ENCODE measurements around the gene AANAT. TPM values are rescaled to one million over a fixed set of nuclear protein-coding genes. Genes with fewer than 3 reads are reported as not detected.

AANAT gene
- total RNA-seq, 2 donors from 2014 or later, result 0.78 TPM; not detected in 1

DNA sequence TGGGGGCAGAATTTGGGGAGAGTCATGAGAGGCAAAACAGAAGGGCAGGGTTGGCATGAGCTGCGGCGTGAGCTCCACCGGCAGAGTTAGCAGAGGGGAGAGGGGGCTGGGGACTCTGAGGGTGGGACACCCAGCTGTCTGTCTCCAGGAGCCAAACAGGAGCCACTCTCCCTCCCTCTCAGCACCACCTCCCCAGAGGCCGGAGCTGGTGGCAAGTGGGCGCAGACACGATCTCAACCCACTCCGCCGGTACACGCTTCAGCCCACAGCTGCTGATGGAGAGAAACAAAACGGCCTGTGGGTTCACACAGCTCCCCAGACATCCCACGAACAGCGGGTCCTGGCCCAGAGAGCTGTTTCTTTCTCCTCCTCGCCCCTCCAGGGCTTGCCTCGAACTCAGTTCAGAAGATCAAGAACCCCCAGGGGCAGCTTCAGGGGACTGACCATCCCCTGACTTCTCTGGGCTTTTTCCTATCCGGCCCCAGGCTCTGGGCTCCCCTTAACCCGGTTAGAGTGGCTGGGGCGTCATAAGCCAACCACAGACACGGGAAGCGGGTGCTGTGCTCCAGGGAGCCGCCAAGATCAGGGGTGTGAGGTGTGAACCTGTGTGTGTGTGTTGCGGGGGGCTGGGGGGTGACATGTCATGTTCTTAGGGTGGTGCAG is 26.2 kb downstream of the AANAT start:
- Mint-ChIP-seq H3K36me3 (no peaks in the 10 kb centered on the region), H3K4me3 (peak overlapping the region; percentile 97), H3K4me1 (ENCODE audit: low read depth in 2 of 2) (peaks cover 52 to 72% of the 10 kb centered on the region in 2 donors), H3K27ac (peak overlapping the region; percentile 100), H3K9me3 (no peaks in the 10 kb centered on the region), H3K27me3 (no peaks in the 10 kb centered on the region)
- peak; percentile 85 for DNase-seq (ENCODE audit: low spot score)
- peak; percentile 45 to 52 for ATAC-seq

DNA sequence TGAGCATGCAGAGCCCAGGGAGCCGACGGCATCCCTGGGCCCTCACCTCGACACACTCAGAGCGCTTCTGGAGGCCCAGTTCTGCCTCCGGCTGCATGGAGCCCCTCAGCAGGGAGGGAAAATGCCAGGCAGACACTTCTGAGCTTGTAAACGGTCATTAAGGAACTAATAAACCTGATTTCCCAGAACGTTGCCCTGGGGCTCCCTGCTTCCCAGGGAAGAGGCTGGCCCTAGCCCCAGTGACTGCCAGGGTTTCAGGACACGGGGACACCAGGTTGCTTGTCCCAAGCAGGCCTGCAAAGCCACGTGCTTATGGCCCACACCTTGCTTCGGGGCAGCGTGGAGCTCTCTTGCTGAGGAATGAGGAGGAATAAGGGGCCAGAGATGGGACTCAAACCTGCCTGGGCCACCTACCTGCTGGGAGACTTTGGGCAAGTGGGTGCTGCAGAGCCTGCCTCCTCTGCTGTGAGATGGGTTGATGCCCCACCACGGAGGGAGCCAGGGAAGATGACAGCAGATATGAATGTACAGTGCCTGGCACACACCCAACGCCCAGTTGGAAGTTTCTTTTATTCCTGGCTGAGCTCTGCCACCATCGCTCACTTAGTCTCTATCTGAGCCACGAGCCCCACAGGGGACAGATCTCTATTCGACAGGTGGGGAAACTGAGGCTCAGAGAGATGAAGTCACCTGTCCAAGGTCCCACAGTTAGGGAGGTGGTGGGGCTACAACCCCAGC is 28.4 kb downstream of the AANAT start:
- Mint-ChIP-seq H3K4me3 (peak overlapping the region; percentile 93), H3K9me3 (no peaks in the 10 kb centered on the region), H3K36me3 (no peaks in the 10 kb centered on the region), H3K27me3 (no peaks in the 10 kb centered on the region), H3K27ac (peak overlapping the region; percentile 100), H3K4me1 (ENCODE audit: low read depth in 2 of 2) (peaks cover 68 to 72% of the 10 kb centered on the region in 2 donors)
- DNase-seq (ENCODE audit: low spot score) (no peak), ATAC-seq (no peak)

DNA sequence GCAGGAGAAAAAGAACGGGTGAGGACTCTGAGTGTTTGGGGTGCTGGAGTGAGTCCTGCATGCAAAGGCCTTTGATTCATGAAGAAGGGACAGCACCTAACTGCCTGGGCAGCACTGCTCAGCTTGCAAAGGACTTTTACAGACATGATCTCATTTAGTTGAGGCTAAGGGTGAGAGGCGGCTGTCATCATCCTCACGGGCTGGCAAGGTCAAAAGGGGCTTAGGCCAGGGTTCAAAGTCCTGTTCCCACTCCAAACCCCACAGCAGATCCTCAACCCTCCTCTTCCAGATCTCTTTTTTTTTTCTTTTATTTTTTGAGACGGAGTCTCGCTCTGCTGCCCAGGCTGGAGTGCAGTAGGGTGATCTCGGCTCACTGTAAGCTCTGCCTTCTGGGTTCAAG is 29.1 kb downstream of the AANAT start:
- ATAC-seq, result no peak
- Mint-ChIP-seq H3K4me1 (ENCODE audit: low read depth in 2 of 2) (peaks cover 70 to 71% of the 10 kb centered on the region in 2 donors), H3K4me3 (peak overlapping the region; percentile 93), H3K9me3 (no peaks in the 10 kb centered on the region), H3K27me3 (no peaks in the 10 kb centered on the region), H3K27ac (peak overlapping the region; percentile 100), H3K36me3 (no peaks in the 10 kb centered on the region)
- no peak for DNase-seq (ENCODE audit: low spot score)

DNA sequence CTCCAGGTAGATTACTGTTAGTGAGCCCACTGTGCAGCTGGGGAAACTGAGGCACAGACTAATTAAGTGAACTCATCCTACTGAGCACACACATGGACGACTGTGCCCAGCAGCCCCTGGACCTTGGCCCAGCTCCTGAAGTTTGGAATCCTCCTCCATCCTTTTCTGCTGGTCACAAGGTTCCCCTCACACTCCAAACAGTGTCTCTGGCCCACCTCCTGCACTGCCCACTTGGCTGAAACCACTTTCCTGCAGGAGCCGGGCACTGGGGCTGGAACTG is 30.2 kb downstream of the AANAT start:
- Mint-ChIP-seq H3K27ac (peak overlapping the region; percentile 100), H3K4me3 (peak overlapping the region; percentile 93), H3K9me3 (no peaks in the 10 kb centered on the region), H3K27me3 (no peaks in the 10 kb centered on the region), H3K36me3 (no peaks in the 10 kb centered on the region), H3K4me1 (ENCODE audit: low read depth in 2 of 2) (peaks cover 67 to 71% of the 10 kb centered on the region in 2 donors)
- no peak for DNase-seq (ENCODE audit: low spot score)
- no peak for ATAC-seq

DNA sequence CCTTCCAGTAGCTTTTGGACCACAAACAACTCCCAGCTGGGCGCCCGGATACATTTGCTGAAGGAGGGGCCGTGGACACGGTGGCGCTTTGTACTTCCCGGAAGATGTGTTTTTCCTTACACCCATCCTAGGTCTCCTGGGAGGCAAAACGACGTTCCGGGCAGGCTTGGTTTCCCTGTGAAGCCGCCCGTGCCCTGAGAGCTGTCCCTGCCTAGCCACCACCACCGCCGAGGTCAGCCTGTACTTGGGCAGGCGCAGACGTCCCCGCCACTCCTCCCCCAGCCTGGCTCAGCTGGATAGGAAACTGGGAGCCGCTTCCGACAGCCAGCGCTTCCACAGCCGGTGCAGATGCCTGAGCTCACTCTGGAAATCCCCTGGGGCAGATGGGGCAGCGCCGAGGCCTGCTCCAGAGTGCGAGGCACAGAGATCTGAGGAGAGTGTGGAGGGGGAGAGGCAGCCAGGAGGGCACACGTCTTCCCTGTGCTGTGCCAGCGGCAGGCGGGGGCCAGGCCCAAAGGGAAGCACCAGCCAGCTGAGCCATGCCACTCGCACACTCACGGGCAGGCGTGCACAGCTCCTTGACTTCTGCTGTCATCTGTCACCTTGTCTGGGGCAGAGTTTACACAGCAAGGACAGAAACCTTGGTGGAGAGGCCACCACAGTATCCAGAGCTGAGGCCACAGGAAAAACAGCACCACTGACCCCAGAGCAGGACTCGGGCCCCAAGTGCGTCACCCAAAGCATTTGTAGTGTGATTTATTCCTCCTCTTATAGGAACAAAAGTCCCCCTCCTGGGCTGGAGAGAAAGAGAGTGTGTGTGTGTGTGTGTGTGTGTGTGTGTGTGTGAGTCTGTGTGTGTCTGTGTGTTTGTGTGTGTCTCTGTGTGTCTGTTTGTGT is 30.8 kb downstream of the AANAT start:
- DNase-seq (ENCODE audit: low spot score) (no peak), ATAC-seq (no peak)
- Mint-ChIP-seq H3K27me3 (no peaks in the 10 kb centered on the region), H3K9me3 (no peaks in the 10 kb centered on the region), H3K4me1 (ENCODE audit: low read depth in 2 of 2) (peaks cover 64 to 68% of the 10 kb centered on the region in 2 donors), H3K4me3 (peak overlapping the region; percentile 93), H3K36me3 (no peaks in the 10 kb centered on the region), H3K27ac (peak overlapping the region; percentile 100)

DNA sequence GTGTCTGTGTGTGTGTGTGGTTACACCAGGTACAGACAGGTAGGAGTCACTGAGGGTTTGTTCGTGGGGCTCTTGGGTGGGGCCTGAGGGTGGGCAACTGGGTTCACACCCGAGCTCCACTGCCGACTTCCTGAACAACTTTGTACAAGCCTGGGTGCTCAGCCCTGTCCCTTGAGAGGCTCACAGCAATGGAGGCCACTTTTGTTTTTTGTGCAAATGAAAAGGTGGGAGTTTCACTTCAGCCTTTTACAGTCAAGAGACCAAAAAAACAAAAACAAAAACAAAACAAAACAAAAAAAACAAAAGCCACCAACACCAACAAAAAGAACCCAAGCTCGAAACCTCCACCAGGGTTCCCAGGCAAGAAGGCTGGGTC is 31.5 kb downstream of the AANAT start:
- H3K4me3 Mint-ChIP-seq, result peak overlapping the region; percentile 93
- peaks cover 58 to 62% of the 10 kb centered on the region in 2 donors for H3K4me1 Mint-ChIP-seq (ENCODE audit: low read depth in 2 of 2)
- H3K27me3 Mint-ChIP-seq, result no peaks in the 10 kb centered on the region
- H3K36me3 Mint-ChIP-seq, result no peaks in the 10 kb centered on the region
- peak overlapping the region; percentile 100 for H3K27ac Mint-ChIP-seq
- ATAC-seq, result no peak
- H3K9me3 Mint-ChIP-seq, result no peaks in the 10 kb centered on the region
- DNase-seq (ENCODE audit: low spot score), result no peak

DNA sequence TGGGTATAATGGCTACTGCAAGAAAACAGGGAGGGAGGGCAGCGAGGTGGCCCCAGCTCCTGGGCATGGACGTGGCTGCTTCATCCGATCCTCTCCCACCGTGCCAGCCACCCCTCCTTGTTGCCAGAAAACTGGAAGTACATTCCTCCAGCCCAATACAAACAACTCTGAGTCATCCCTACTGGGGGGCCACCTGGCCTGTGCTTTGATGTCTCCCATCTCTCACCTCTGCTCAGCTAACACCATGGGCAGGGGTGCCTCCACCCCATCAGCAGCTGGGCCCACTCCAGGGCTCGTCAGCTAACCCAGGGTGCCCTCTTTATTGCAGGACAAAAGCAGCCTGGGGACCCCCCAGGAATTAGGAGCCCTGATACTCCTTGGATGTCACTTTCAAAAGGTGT is 31.9 kb downstream of the AANAT start:
- ATAC-seq (no peak), DNase-seq (ENCODE audit: low spot score) (no peak)
- H3K4me1 Mint-ChIP-seq (ENCODE audit: low read depth in 2 of 2), result peaks cover 58 to 63% of the 10 kb centered on the region in 2 donors
- no peaks in the 10 kb centered on the region for H3K27me3 Mint-ChIP-seq
- peak overlapping the region; percentile 100 for H3K27ac Mint-ChIP-seq
- peak overlapping the region; percentile 93 for H3K4me3 Mint-ChIP-seq
- no peaks in the 10 kb centered on the region for H3K9me3 Mint-ChIP-seq
- no peaks in the 10 kb centered on the region for H3K36me3 Mint-ChIP-seq

DNA sequence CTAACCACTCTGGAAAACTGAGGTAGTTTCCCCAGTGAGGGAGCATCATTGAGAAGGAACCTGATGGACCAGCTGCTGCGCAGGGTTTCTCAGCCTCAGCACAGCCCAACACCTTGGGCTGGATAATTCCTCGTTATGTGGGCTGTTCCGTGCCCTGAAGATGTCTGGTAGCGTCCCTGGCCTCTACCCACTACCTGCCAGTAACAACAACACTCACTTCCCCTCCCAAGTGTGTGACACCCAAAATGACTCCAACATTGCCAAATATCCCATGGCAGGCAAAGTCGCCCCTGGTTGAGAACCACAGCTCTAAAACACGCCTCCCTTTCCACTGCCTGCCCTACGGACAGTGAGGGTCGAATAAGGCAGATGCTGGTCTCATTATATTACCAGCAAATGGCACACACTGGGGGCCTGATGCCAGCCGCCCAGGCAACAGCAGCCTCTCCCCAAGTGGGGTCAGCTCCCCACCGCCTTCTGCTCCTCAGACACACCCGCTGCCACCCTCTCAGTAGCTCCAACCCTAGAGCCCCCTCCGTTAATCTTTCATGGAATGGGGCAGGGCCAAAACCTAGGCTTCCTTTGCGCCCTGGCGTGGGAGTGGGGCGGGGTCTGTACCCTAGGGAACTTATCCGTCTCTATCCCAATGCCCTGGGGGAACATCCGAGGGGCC is 32.8 kb downstream of the AANAT start:
- ATAC-seq, result peak; percentile 13 to 25
- H3K36me3 Mint-ChIP-seq, result no peaks in the 10 kb centered on the region
- peak overlapping the region; percentile 100 for H3K27ac Mint-ChIP-seq
- H3K9me3 Mint-ChIP-seq, result no peaks in the 10 kb centered on the region
- H3K4me1 Mint-ChIP-seq (ENCODE audit: low read depth in 2 of 2), result peaks cover 58 to 61% of the 10 kb centered on the region in 2 donors
- H3K4me3 Mint-ChIP-seq, result peak overlapping the region; percentile 93
- H3K27me3 Mint-ChIP-seq, result no peaks in the 10 kb centered on the region
- no peak for DNase-seq (ENCODE audit: low spot score)

DNA sequence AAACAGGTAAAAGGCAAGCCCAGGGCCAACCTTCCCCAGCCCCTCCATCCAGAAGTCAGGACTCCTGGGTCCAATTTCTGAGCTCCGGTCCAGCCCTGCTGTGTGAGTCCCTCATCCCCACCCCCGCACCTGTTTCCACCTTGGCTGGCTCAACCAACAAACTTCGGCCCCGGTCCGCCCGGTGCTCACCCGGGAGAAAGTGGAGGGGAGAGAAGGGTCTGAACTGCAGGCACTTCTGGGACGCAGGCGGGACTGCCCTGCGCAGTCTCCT is 33.3 kb downstream of the AANAT start:
- ATAC-seq, result no peak
- H3K27me3 Mint-ChIP-seq, result no peaks in the 10 kb centered on the region
- H3K27ac Mint-ChIP-seq, result peak overlapping the region; percentile 100
- DNase-seq (ENCODE audit: low spot score), result no peak
- peak overlapping the region; percentile 93 for H3K4me3 Mint-ChIP-seq
- no peaks in the 10 kb centered on the region for H3K36me3 Mint-ChIP-seq
- H3K4me1 Mint-ChIP-seq (ENCODE audit: low read depth in 2 of 2), result peaks cover 58 to 60% of the 10 kb centered on the region in 2 donors
- H3K9me3 Mint-ChIP-seq, result no peaks in the 10 kb centered on the region

DNA sequence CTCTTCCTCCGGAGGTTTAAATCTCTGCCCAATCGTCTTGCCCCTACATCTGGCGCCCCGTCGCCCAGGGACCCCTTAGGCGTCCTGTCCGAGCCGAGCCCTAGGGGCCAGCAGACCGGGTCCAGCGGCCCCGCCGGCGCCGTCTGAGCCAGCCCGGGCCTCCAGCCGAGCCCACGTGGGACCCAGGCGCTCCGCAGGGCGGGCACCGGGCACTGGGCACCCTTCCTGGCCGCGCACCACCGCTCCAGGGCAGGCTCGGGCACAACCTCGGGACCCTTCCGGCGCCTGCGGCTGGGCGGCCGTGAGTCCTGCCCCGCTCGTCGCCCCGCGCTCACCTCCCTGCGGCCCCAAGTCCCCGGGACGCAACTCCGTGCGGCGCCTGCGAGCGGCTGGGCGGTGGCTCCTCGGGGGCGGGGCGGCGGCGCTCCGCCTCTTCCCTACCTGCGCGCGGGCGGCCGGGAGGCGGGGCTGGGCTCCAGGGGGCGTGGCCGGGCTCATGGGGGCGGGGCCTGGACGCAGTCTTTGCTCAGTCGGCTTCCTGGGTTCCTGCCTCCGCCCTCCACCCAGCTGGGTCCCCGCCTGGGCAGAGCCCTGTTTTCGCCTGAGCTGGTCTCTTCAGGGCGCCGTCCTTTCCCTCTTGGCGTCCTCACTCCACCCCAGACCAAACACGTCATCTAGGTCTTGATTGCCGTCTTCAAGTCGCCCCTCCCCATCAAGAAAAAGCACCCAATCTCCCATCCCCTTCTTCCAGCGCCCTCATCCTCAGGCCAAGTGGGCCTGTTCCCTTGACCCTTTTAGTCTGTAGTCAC is 33.8 kb downstream of the AANAT start, which contains the start of gene RHBDF2:
Gene RHBDF2, minus strand, starts transcription at position 406 of the 809 bp plus-strand sequence. CDS start 19,899 bp downstream, outside the sequence.
- peaks cover 53 to 55% of the 10 kb centered on the region in 2 donors for H3K4me1 Mint-ChIP-seq (ENCODE audit: low read depth in 2 of 2)
- peak within 1 kb of the TSS; percentile 93 for H3K4me3 Mint-ChIP-seq
- ATAC-seq (peak; percentile 95 to 97), DNase-seq (ENCODE audit: low spot score) (peak; percentile 96)
- H3K9me3 Mint-ChIP-seq, result no peaks in the 10 kb centered on the region
- peak within 1 kb of the TSS; percentile 100 for H3K27ac Mint-ChIP-seq
- H3K36me3 Mint-ChIP-seq, result no peaks in the 10 kb centered on the region
- no peaks in the 10 kb centered on the region for H3K27me3 Mint-ChIP-seq

DNA sequence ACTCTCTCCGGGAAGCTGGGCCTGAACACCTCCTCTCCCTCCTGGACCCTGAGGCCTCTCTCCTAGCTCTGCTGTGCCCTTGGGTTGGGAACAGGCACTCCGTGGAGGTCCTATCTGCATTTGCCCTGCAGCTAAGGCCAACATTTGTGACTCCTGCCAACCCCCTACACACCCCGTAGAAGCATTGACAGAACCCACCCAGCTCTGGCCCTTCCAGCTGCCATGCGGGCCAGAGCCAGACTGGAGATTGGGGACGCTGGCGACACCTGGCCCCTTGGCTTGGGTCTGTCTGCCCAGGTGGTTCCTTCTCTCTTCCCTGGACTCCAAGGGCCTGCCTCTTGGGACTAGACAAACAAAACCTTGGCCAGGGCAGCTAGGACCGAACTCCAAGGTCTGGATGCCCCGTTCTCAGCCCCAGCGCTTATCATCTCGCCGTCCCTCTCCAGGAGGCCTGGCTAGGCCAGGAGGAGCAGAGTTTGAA is 34.5 kb downstream of the AANAT start:
- Mint-ChIP-seq H3K9me3 (no peaks in the 10 kb centered on the region), H3K27ac (peak overlapping the region; percentile 96 to 100), H3K4me3 (peak overlapping the region; percentile 93), H3K36me3 (no peaks in the 10 kb centered on the region), H3K27me3 (no peaks in the 10 kb centered on the region), H3K4me1 (ENCODE audit: low read depth in 2 of 2) (peaks cover 47 to 50% of the 10 kb centered on the region in 2 donors)
- DNase-seq (ENCODE audit: low spot score) (no peak), ATAC-seq (no peak)

DNA sequence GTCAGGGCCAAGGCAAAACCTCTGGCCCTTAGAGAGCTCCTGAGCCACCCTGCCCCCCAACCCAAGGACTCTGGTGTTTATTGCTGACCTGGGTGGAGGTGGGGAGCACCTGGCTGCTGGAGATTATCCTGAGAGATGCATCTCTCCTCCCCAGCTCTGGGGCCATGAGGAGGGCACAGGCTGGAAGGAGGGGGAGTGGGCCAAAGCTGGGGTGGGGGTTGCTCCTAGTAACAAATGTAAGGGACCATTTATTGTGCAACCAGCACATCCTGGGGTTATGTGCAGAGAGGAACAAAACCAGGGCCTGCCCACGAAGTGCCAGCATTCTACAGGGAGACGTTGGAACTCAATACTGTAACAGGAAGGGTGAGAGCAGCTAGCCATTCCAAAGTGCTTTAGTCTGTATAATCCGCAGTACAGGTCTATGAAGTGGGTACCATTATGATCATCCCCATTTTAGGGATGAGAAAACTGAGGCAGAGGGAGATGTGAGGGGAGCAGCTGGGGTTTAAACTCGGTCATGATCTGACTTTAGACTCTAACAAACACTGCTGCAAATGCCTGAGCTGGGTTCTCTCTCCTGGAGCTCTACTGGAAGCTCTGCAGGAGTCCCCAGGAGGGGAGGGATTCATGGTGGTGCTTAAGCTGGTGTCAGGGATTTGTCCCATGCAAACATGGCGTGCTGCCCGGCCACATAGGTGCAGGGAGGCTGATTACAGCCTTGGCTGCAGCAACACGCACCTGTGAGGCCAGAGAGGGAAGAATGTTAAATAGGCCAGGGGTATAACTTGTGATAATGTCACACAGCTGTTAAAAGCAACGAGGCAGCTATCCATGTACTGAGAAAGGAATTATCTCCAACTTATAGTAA is 35.2 kb downstream of the AANAT start:
- Mint-ChIP-seq H3K27me3 (no peaks in the 10 kb centered on the region), H3K9me3 (no peaks in the 10 kb centered on the region), H3K4me1 (ENCODE audit: low read depth in 2 of 2) (peaks cover 40 to 47% of the 10 kb centered on the region in 2 donors), H3K4me3 (no peak overlapping the region), H3K36me3 (no peaks in the 10 kb centered on the region), H3K27ac (peak overlapping the region; percentile 96 to 100)
- ATAC-seq, result no peak
- DNase-seq (ENCODE audit: low spot score), result no peak
